Memory B cell (primary cell): ENCODE data around the gene POM121L12.

Experiments used
- ATAC-seq: fragments of 150-1000 bp; cut with Tn5 transposase; 2 replicates; pipeline ENCODE4 v1.10.0; 2021; ENCODE audit warnings: low read depth, mild to moderate bottlenecking, moderate library complexity
- DNase-seq, 2 donors: peaks; one replicate each; pipeline ENCODE4 v3.0.0; 2022; ENCODE audit warnings: low spot score in 2 of 2
- H3K27ac Mint-ChIP-seq: one replicate; pipeline ENCODE4 v1.8.0; 2022; ENCODE audit warnings: mild to moderate bottlenecking, moderate library complexity, mixed read lengths
- H3K27me3 Mint-ChIP-seq: one replicate; pipeline ENCODE4 v1.8.0; 2022; ENCODE audit warnings: mixed read lengths
- H3K36me3 Mint-ChIP-seq: one replicate; pipeline ENCODE4 v1.8.0; 2022; ENCODE audit warnings: mild to moderate bottlenecking, mixed read lengths
- H3K4me1 Mint-ChIP-seq: one replicate; pipeline ENCODE4 v1.8.0; 2022; ENCODE audit warnings: mixed read lengths
- H3K4me3 Mint-ChIP-seq: one replicate; pipeline ENCODE4 v1.8.0; 2022; ENCODE audit warnings: mild to moderate bottlenecking, moderate library complexity, mixed read lengths
- H3K9me3 Mint-ChIP-seq: one replicate; pipeline ENCODE4 v1.8.0; 2022; ENCODE audit warnings: mixed read lengths

The POM121L12 gene

DNA sequence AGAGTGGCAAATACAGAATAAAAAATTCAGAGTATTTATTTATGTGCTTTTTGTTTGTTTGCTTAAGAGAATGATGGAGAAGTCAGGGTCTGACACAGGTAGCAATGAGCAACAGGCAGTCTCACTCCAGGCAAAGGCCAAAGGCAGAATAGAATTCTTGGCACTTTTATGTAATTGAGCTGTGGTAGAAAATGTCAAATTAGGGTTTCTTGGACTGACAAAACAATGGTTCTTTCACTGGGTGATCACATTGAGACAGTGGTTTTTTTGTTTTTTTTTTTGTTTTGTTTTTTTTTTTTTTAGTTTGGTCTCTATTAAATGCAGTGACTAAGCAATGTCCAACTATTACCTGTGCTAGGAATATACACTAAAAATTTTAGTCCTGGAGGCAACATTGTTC, 27.4 kb downstream of the POM121L12 start:
- DNase-seq: no peak
- ATAC-seq: no peak
- no peak overlapping the region for H3K27ac Mint-ChIP-seq
- no peak overlapping the region for H3K4me3 Mint-ChIP-seq
- no peaks in the 10 kb centered on the region for H3K4me1 Mint-ChIP-seq
- peaks cover 17% of the 10 kb centered on the region for H3K9me3 Mint-ChIP-seq
- no peaks in the 10 kb centered on the region for H3K36me3 Mint-ChIP-seq
- no peaks in the 10 kb centered on the region for H3K27me3 Mint-ChIP-seq

DNA sequence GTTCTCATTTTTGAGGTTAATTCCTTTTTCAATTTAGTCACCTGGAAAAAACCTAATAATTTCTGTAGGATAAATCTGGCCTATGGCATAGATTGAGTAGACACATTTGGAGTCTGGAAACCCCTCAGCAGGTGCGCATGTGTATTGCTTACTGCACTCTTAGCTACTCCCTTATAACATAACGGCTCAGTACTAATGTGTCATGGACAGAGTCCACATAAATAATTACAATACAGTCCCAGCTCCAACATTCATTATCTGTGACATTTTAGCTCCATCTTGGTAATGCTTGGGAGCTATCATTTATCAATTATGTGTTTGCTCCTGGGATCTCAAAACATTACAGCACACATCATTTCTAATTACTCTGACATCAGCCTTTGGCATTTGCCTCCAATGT, 33.2 kb downstream of the POM121L12 start:
- Mint-ChIP-seq H3K36me3 (no peaks in the 10 kb centered on the region), H3K4me3 (no peak overlapping the region), H3K27me3 (no peaks in the 10 kb centered on the region)

GRCh38 chr7:53070883-53071282, 35.5 kb downstream of the POM121L12 start:
- Mint-ChIP-seq H3K27me3 (no peaks in the 10 kb centered on the region), H3K4me3 (no peak overlapping the region), H3K9me3 (peaks cover 2% of the 10 kb centered on the region), H3K36me3 (no peaks in the 10 kb centered on the region), H3K27ac (no peak overlapping the region), H3K4me1 (no peaks in the 10 kb centered on the region)
- DNase-seq (no peak), ATAC-seq (no peak)

More for the DNA sequence above, 33.2 kb downstream of the POM121L12 start:
- DNase-seq (no peak), ATAC-seq (no peak)
- Mint-ChIP-seq H3K4me1 (no peaks in the 10 kb centered on the region), H3K27ac (no peak overlapping the region), H3K9me3 (peaks cover 2% of the 10 kb centered on the region)
